NT2/D1 (cell line): ENCODE measurements around the gene DAAM1.

ENCODE experiments used
- DNase-seq: peaks from one replicate; pipeline ENCODE4 v3.0.0-alpha.2; 2011; ENCODE audit warnings: low read depth, low spot score
- H3K27me3 ChIP-seq: 2 replicates; pipeline ENCODE4 v1.6.0; 2011; ENCODE audit warnings: mild to moderate bottlenecking; ENCODE audit not compliant: insufficient read length, insufficient read depth
- H3K36me3 ChIP-seq: 2 replicates; pipeline ENCODE4 v1.6.1; 2011; ENCODE audit warnings: mild to moderate bottlenecking, low read length, mixed read lengths; ENCODE audit not compliant: insufficient read depth, insufficient read length
- H3K4me1 ChIP-seq: 2 replicates; pipeline ENCODE4 v1.5.1; 2011; ENCODE audit not compliant: insufficient read depth, insufficient read length
- H3K4me3 ChIP-seq: 2 replicates; pipeline ENCODE4 v1.5.1; 2011; ENCODE audit warnings: low read depth; ENCODE audit not compliant: insufficient read length
- H3K9ac ChIP-seq: 2 replicates; pipeline ENCODE4 v1.6.0; 2011; ENCODE audit warnings: low read depth; ENCODE audit not compliant: insufficient read length
- H3K9me3 ChIP-seq: 2 replicates; pipeline ENCODE4 v1.5.1; 2011; ENCODE audit warnings: mild to moderate bottlenecking, low read length; ENCODE audit not compliant: insufficient read depth
- SUZ12 ChIP-seq: IDR thresholded peaks from 2 replicates; pipeline ENCODE4 v1.6.1; 2011; ENCODE audit not compliant: insufficient read length, insufficient read depth; ENCODE audit errors: extremely low read depth
- YY1 ChIP-seq: IDR thresholded peaks from 2 replicates; pipeline ENCODE4 v1.6.1; 2011; ENCODE audit not compliant: insufficient read length, insufficient read depth
- ZNF274 ChIP-seq: IDR thresholded peaks from 2 replicates; pipeline ENCODE4 v1.6.1; 2011; ENCODE audit warnings: mild to moderate bottlenecking, low read depth, low read length

DAAM1 gene

GRCh38 chr14:59346329-59346728, 157.9 kb downstream of the DAAM1 start:
- no peak for DNase-seq
- Histone ChIP-seq H3K4me3 (no peak overlapping the region), H3K9me3 (no peaks in the 10 kb centered on the region), H3K9ac (no peak overlapping the region), H3K36me3 (peaks cover 17% of the 10 kb centered on the region), H3K4me1 (peaks cover 2% of the 10 kb centered on the region), H3K27me3 (no peaks in the 10 kb centered on the region)
- TF ChIP-seq ZNF274 (no peak), YY1 (no peak), SUZ12 (no peak)

GRCh38 chr14:59346796-59347510, 158.5 kb downstream of the DAAM1 start:
- TF ChIP-seq ZNF274 (no peak), YY1 (no peak), SUZ12 (no peak)
- peaks cover 2% of the 10 kb centered on the region for H3K4me1 ChIP-seq
- H3K9ac ChIP-seq: no peak overlapping the region
- no peak overlapping the region for H3K4me3 ChIP-seq
- peaks cover 20% of the 10 kb centered on the region for H3K36me3 ChIP-seq
- no peaks in the 10 kb centered on the region for H3K27me3 ChIP-seq
- no peak for DNase-seq
- H3K9me3 ChIP-seq: no peaks in the 10 kb centered on the region

- DNase-seq: no peak
- Histone ChIP-seq H3K27me3 (no peaks in the 10 kb centered on the region), H3K4me1 (peaks cover 2% of the 10 kb centered on the region), H3K9ac (no peak overlapping the region), H3K9me3 (no peaks in the 10 kb centered on the region), H3K4me3 (no peak overlapping the region), H3K36me3 (peaks cover 20% of the 10 kb centered on the region)
- TF ChIP-seq SUZ12 (no peak), YY1 (no peak), ZNF274 (no peak)
These were observed 159.0 kb downstream of the DAAM1 start for GRCh38 chr14:59347511-59347900.

- Histone ChIP-seq H3K9me3 (no peaks in the 10 kb centered on the region), H3K36me3 (peaks cover 21% of the 10 kb centered on the region), H3K9ac (no peak overlapping the region), H3K27me3 (no peaks in the 10 kb centered on the region), H3K4me3 (no peak overlapping the region), H3K4me1 (peaks cover 2% of the 10 kb centered on the region)
- TF ChIP-seq ZNF274 (no peak), SUZ12 (no peak), YY1 (no peak)
- no peak for DNase-seq
These were observed 159.4 kb downstream of the DAAM1 start for GRCh38 chr14:59347915-59348314.

- no peak for TF ChIP-seq YY1
- TF ChIP-seq SUZ12: no peak
- TF ChIP-seq ZNF274: no peak
- peaks cover 24% of the 10 kb centered on the region for H3K36me3 ChIP-seq
These were observed 160.8 kb downstream of the DAAM1 start for GRCh38 chr14:59349258-59349701.

GRCh38 chr14:59352961-59353360, 164.5 kb downstream of the DAAM1 start:
- no peak for TF ChIP-seq YY1
- no peak for TF ChIP-seq SUZ12
- TF ChIP-seq ZNF274: no peak
- no peak for DNase-seq
- H3K27me3 ChIP-seq: no peaks in the 10 kb centered on the region
- no peaks in the 10 kb centered on the region for H3K4me1 ChIP-seq
- H3K36me3 ChIP-seq: peaks cover 28% of the 10 kb centered on the region
- no peak overlapping the region for H3K4me3 ChIP-seq
- H3K9me3 ChIP-seq: no peaks in the 10 kb centered on the region
- no peak overlapping the region for H3K9ac ChIP-seq

More at GRCh38 chr14:59349258-59349701, 160.8 kb downstream of the DAAM1 start:
- H3K9me3 ChIP-seq: no peaks in the 10 kb centered on the region
- H3K4me3 ChIP-seq: no peak overlapping the region
- no peak for DNase-seq
- no peaks in the 10 kb centered on the region for H3K4me1 ChIP-seq
- H3K27me3 ChIP-seq: no peaks in the 10 kb centered on the region
- H3K9ac ChIP-seq: no peak overlapping the region

GRCh38 chr14:59354666-59355065, 166.2 kb downstream of the DAAM1 start:
- Histone ChIP-seq H3K27me3 (no peaks in the 10 kb centered on the region), H3K4me1 (no peaks in the 10 kb centered on the region), H3K9ac (no peak overlapping the region), H3K9me3 (no peaks in the 10 kb centered on the region), H3K4me3 (no peak overlapping the region), H3K36me3 (peaks cover 22% of the 10 kb centered on the region)
- no peak for DNase-seq
- TF ChIP-seq SUZ12 (no peak), ZNF274 (no peak), YY1 (no peak)
